HUES6 (cell line): ENCODE data around the gene FAM13A.

Source experiments
- H3K27ac ChIP-seq: 2 replicates; pipeline ENCODE4 v1.7.0; 2013; ENCODE audit warnings: low read depth, mild to moderate bottlenecking, low read length, inconsistent platforms
- H3K27me3 ChIP-seq: 2 replicates; pipeline ENCODE4 v1.6.1; 2013; ENCODE audit warnings: low read length; ENCODE audit not compliant: control insufficient read depth, insufficient read depth
- H3K36me3 ChIP-seq: 2 replicates; pipeline ENCODE4 v1.6.1; 2013; ENCODE audit warnings: low read length; ENCODE audit not compliant: control insufficient read depth, insufficient read depth
- H3K4me1 ChIP-seq: 2 replicates; pipeline ENCODE4 v1.6.1; 2013; ENCODE audit warnings: low read length; ENCODE audit not compliant: control insufficient read depth, insufficient read depth
- H3K4me3 ChIP-seq: 2 replicates; pipeline ENCODE4 v1.5.1; 2013; ENCODE audit warnings: low read depth, low read length
- H3K9ac ChIP-seq: one replicate; pipeline ENCODE4 v1.6.1; 2013; ENCODE audit warnings: mild to moderate bottlenecking, low read length
- H3K9me3 ChIP-seq: 2 replicates; pipeline ENCODE4 v1.6.1; 2013; ENCODE audit warnings: low read depth, low read length; ENCODE audit not compliant: control insufficient read depth, insufficient read depth

The FAM13A gene

DNA sequence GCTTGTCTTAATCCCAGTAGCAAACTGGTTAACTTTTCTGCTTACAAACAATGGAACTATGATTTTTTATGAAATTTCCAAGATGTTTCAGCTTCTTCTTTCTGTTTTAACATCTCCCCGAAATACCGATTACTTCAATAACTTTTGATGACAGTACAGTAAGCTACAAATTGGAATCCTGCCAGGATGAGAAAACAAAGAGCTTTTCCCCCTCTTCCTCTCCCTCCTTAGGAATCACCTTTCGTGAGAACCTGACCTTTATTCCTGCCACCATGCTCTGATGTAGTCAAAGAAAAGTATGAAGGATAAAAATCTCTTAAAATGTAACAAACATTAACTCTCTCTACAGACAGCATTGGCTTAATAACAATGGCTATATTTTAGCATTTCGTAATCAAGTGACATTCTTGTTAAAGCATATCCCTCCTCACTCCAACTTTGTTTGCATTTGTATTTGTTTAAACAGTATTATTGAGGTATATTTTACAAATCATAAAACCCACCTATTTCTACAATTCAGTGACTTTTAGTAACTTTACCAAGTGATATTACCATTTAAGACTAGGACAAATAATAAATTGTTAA lies 210.7 kb downstream of the FAM13A start:
- Histone ChIP-seq H3K4me1 (no peaks in the 10 kb centered on the region), H3K4me3 (no peak overlapping the region), H3K27me3 (no peaks in the 10 kb centered on the region), H3K27ac (no peak overlapping the region; the same call in 1 of the 2 replicates), H3K9me3 (no peaks in the 10 kb centered on the region), H3K36me3 (0 out of 2 replicates have a peak, but pooled peaks cover 2% of the 10 kb centered on the region), H3K9ac (no peak overlapping the region)

DNA sequence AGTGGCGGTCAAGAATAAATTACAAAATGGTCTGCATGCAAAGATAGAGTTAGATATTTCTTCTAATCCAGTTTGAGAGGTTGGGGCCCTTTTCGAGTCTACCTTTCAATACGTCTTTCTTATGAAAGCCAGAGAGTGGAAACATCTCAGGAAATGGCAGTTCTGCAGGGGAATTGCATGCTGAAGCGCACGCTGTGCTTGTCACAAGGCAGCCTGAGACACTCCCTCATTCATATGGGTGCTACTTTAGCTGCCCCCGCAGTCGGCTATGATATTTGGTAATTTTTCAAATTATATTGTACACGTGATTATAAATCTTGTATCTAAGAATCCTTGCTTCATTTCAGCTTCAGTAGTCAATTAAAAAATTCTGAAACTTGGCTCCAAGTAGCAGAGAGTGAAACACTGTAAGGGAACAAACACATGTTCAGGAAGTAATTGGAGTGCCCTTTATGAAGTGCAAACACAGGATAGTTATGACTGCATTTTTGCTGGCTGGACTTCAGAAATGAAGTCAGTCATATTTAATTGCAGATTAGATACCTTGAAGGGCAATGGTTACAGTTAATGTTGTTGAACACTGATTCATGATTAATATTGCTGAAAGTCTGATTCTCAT lies 213.8 kb downstream of the FAM13A start:
- Histone ChIP-seq H3K27me3 (no peaks in the 10 kb centered on the region), H3K27ac (no peak overlapping the region), H3K9me3 (no peaks in the 10 kb centered on the region), H3K9ac (no peak overlapping the region), H3K4me3 (no peak overlapping the region), H3K4me1 (no peaks in the 10 kb centered on the region), H3K36me3 (no peaks in the 10 kb centered on the region)

- no peaks in the 10 kb centered on the region for H3K27me3 ChIP-seq
- H3K9ac ChIP-seq = no peak overlapping the region
- H3K9me3 ChIP-seq = no peaks in the 10 kb centered on the region
- no peaks in the 10 kb centered on the region for H3K4me1 ChIP-seq
- no peak overlapping the region for H3K27ac ChIP-seq
- H3K36me3 ChIP-seq = no peaks in the 10 kb centered on the region
- H3K4me3 ChIP-seq = no peak overlapping the region
Measured at GRCh38 chr4:88841635-88842034, 215.3 kb downstream of the FAM13A start.

GRCh38 chr4:88836216-88836615 lies 220.8 kb downstream of the FAM13A start:
- H3K9me3 ChIP-seq = no peaks in the 10 kb centered on the region
- H3K27me3 ChIP-seq = no peaks in the 10 kb centered on the region
- H3K9ac ChIP-seq = no peak overlapping the region
- no peak overlapping the region for H3K4me3 ChIP-seq
- H3K36me3 ChIP-seq = no peaks in the 10 kb centered on the region; the same call in 1 of the 2 replicates
- H3K27ac ChIP-seq = no peak overlapping the region
- H3K4me1 ChIP-seq = no peaks in the 10 kb centered on the region

- H3K9me3 ChIP-seq = no peaks in the 10 kb centered on the region
- H3K4me1 ChIP-seq = no peaks in the 10 kb centered on the region
- H3K27ac ChIP-seq = no peak overlapping the region
- no peak overlapping the region for H3K4me3 ChIP-seq
- no peaks in the 10 kb centered on the region for H3K27me3 ChIP-seq
- H3K36me3 ChIP-seq = no peaks in the 10 kb centered on the region; the same call in 1 of the 2 replicates
- H3K9ac ChIP-seq = no peak overlapping the region
Measured at GRCh38 chr4:88831031-88831430, 226.0 kb downstream of the FAM13A start.

GRCh38 chr4:88830598-88830997 lies 226.4 kb downstream of the FAM13A start:
- Histone ChIP-seq H3K27me3 (no peaks in the 10 kb centered on the region), H3K9me3 (no peaks in the 10 kb centered on the region), H3K27ac (no peak overlapping the region), H3K36me3 (no peaks in the 10 kb centered on the region; the same call in 1 of the 2 replicates), H3K4me3 (no peak overlapping the region), H3K9ac (no peak overlapping the region), H3K4me1 (no peaks in the 10 kb centered on the region)

GRCh38 chr4:88828842-88829571 lies 228.0 kb downstream of the FAM13A start:
- Histone ChIP-seq H3K27me3 (no peaks in the 10 kb centered on the region), H3K4me1 (no peaks in the 10 kb centered on the region), H3K4me3 (no peak overlapping the region), H3K27ac (no peak overlapping the region), H3K9ac (no peak overlapping the region), H3K36me3 (no peaks in the 10 kb centered on the region), H3K9me3 (no peaks in the 10 kb centered on the region)

DNA sequence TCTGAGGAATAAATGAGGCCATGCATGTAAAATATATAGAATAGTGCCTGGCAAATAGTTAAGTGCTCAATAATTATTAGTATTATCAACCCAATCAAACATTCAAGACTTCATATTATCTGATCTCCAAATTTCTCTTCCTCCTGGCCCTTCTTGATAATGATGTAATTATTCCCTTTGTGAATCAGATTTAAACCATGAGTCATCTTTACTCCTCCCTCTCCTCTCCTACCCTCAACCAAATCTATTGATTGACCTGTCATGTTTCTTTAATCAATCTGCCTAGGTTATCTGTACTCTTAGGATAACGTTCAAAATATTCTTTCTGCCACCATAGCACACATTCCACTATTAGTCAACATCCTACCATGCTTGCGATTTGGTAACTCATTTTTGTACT lies 229.5 kb downstream of the FAM13A start:
- Histone ChIP-seq H3K4me3 (no peak overlapping the region), H3K9ac (no peak overlapping the region), H3K9me3 (no peaks in the 10 kb centered on the region), H3K4me1 (peaks cover 6% of the 10 kb centered on the region; the same call in 1 of the 2 replicates), H3K27ac (no peak overlapping the region), H3K27me3 (no peaks in the 10 kb centered on the region), H3K36me3 (no peaks in the 10 kb centered on the region)

DNA sequence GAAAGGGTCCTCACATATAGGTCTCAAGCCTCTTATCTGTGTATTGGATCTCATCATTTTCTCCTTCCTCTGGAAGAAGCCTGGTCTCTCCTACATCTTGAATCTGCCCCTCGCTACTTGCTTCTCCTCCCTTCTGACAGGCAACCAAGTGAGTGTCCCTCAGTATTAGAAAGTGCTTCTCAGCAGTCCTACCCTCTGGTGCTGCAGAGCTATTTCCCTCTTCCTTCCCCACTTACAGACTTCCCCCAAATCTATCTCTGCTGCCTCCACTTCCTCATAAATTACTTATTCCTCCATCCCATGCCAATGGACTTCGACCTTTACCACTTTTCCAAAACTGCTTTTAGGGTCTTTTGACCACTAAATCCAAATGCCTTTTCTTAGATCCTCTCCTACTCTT lies 230.2 kb downstream of the FAM13A start:
- no peaks in the 10 kb centered on the region for H3K27me3 ChIP-seq
- H3K4me3 ChIP-seq = no peak overlapping the region
- peaks cover 10% of the 10 kb centered on the region; the same call in 1 of the 2 replicates for H3K4me1 ChIP-seq
- no peaks in the 10 kb centered on the region for H3K9me3 ChIP-seq
- no peak overlapping the region for H3K9ac ChIP-seq
- no peaks in the 10 kb centered on the region for H3K36me3 ChIP-seq
- H3K27ac ChIP-seq = no peak overlapping the region

- H3K27me3 ChIP-seq = no peaks in the 10 kb centered on the region
Measured at GRCh38 chr4:88825931-88826330, 231.1 kb downstream of the FAM13A start.

More at GRCh38 chr4:88825931-88826330, 231.1 kb downstream of the FAM13A start:
- H3K9ac ChIP-seq = no peak overlapping the region
- H3K36me3 ChIP-seq = no peaks in the 10 kb centered on the region
- no peaks in the 10 kb centered on the region for H3K9me3 ChIP-seq
- H3K27ac ChIP-seq = no peak overlapping the region
- H3K4me1 ChIP-seq = peaks cover 15% of the 10 kb centered on the region; the same call in 1 of the 2 replicates
- no peak overlapping the region for H3K4me3 ChIP-seq
